ENCODE data around the gene MPP1. TPM values are rescaled to one million over a fixed set of nuclear protein-coding genes. Genes with fewer than 3 reads are reported as not detected.

Gene MPP1
- 13.4 and 19.7 TPM in 2 replicates for total RNA-seq

GRCh38 chrX:154804957-154805695 lies at the start of gene MPP1:
MPP1 (minus strand) TSS chrX:154805485; CDS start chrX:154805373, 112 bp downstream.

DNA sequence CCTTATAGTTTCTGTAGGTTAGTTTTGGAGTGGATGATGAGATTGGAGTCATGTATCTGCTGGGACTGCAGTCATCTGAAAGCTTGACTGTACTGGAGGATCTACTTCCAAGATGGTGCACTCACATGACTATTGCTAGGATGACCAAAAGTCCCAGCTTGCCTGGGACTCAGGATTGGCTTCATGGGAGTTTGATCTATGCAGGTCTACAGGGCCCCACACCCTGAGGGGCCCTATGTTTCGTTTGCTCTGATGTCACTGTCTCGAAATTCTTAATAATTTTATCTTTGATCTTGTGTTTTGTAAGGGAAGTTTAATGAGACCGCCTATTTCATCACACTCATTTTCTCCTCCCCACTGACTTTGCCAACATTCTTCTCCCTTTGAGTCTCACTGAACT lies 29.3 kb upstream of the MPP1 start, which contains the start of gene SMIM9:
Gene SMIM9 (minus strand): TSS at position 101 of the 400 bp plus-strand sequence. CDS start 3,806 bp downstream, outside the sequence.

GRCh38 chrX:154762537-154763296 lies 42.6 kb downstream of the MPP1 start, which contains the start of gene DKC1:
DKC1 (plus strand) TSS chrX:154762864; CDS start chrX:154762966, 102 bp downstream.

GRCh38 chrX:154750301-154751202 lies 54.7 kb downstream of the MPP1 start, which contains the start of gene GAB3:
GAB3 (minus strand) TSS chrX:154751077; CDS start chrX:154751025, 52 bp downstream.

Other genes with a start within 250 kb of the MPP1 start
- not detected in 2 replicates for gene CTAG1A, start 220.4 kb downstream of the MPP1 start, total RNA-seq
- not detected in 2 replicates for gene CTAG1B, start 186.2 kb downstream of the MPP1 start, total RNA-seq
- not detected in 2 replicates for gene CTAG2, start 151.9 kb downstream of the MPP1 start, total RNA-seq
- gene GAB3, start 54.4 kb downstream of the MPP1 start, total RNA-seq, result 4.6 and 10.5 TPM in 2 replicates
- 18.8 and 31.6 TPM in 2 replicates for gene DKC1, start 42.6 kb downstream of the MPP1 start, total RNA-seq
- gene SMIM9, start 29.2 kb upstream of the MPP1 start, total RNA-seq, result not detected in 2 replicates
- 1.8 and 16.5 TPM in 2 replicates for gene F8A1, start 80.9 kb upstream of the MPP1 start, total RNA-seq
- gene F8, start 217.2 kb upstream of the MPP1 start, total RNA-seq, result 3.3 and 4.9 TPM in 2 replicates
- 66.5 and 73.3 TPM in 2 replicates for gene FUNDC2, start 221.4 kb upstream of the MPP1 start, total RNA-seq

Data from pericardium fibroblast (primary cell).